Natural killer cell (primary cell): ENCODE results near the gene ADPRS. TPM values are rescaled to one million over a fixed set of nuclear protein-coding genes. Genes with fewer than 3 reads are reported as not detected.

Experiments used
- ATAC-seq, 3 donors: fragments of 150-1000 bp in 2 of 3; fragments of 200-7000 bp in 1 of 3; cut with Tn5 transposase; 1 replicate in 1 of 3; 2 replicates in 2 of 3; pipeline ENCODE4 v1.10.0; 2021; ENCODE audit warnings: mild to moderate bottlenecking in 2 of 3, moderate library complexity in 2 of 3
- DNase-seq, 2 donors: peaks; one replicate each; pipeline versions ENCODE4 v3.0.0 to v3.0.0-alpha.2; 2013 to 2021; ENCODE audit warnings: mixed read lengths in 1 of 2
- H3K27ac ChIP-seq: one replicate; pipeline ENCODE4 v1.5.1; 2013; ENCODE audit warnings: mild to moderate bottlenecking, low read length
- H3K27me3 ChIP-seq: one replicate; pipeline ENCODE4 v1.6.1; 2013; ENCODE audit warnings: low read length; ENCODE audit not compliant: control insufficient read depth, insufficient read depth
- H3K36me3 ChIP-seq: one replicate; pipeline ENCODE4 v1.6.1; 2013; ENCODE audit warnings: low read length; ENCODE audit not compliant: control insufficient read depth, insufficient read depth
- H3K4me1 ChIP-seq: one replicate; pipeline ENCODE4 v1.6.1; 2013; ENCODE audit warnings: low read length; ENCODE audit not compliant: control insufficient read depth, insufficient read depth
- H3K4me3 ChIP-seq: one replicate; pipeline ENCODE4 v1.5.1; 2013; ENCODE audit warnings: low read length
- H3K9me3 ChIP-seq: one replicate; pipeline ENCODE4 v1.6.1; 2013; ENCODE audit warnings: low read length; ENCODE audit not compliant: control insufficient read depth, insufficient read depth
- H3K27ac Mint-ChIP-seq, 2 donors: one replicate each; pipeline ENCODE4 v1.8.0; 2022; ENCODE audit warnings: mild to moderate bottlenecking in 2 of 2, mixed read lengths in 2 of 2, moderate library complexity in 1 of 2
- H3K27me3 Mint-ChIP-seq, 2 donors: one replicate each; pipeline ENCODE4 v1.8.0; 2022; ENCODE audit warnings: low read depth in 2 of 2, mixed read lengths in 2 of 2
- H3K36me3 Mint-ChIP-seq: one replicate; pipeline ENCODE4 v1.8.0; 2022; ENCODE audit warnings: mixed read lengths
- H3K4me1 Mint-ChIP-seq, 2 donors: one replicate each; pipeline ENCODE4 v1.8.0; 2022; ENCODE audit warnings: mixed read lengths in 2 of 2
- H3K4me3 Mint-ChIP-seq: one replicate; pipeline ENCODE4 v1.8.0; 2022; ENCODE audit warnings: mild to moderate bottlenecking, moderate library complexity, mixed read lengths
- H3K9me3 Mint-ChIP-seq, 2 donors: one replicate each; pipeline ENCODE4 v1.8.0; 2022; ENCODE audit warnings: mixed read lengths in 2 of 2
- WGBS: methylation state at CpG from one replicate; pipeline ENCODE4 v1.1.7; 2013; ENCODE audit warnings: missing lambda C conversion rate; ENCODE audit not compliant: insufficient coverage; 5-methylcytosine and 5-hydroxymethylcytosine counted together
- intact Hi-C: fragments of 100-400 bp; cut with micrococcal nuclease; formaldehyde crosslinking; loops from one replicate; pipeline ENCODE4 v1.14.2; 2022
- total RNA-seq, 4 donors: library from RNA; stranded (reverse); fragments of 120-200 nt in 1 of 4; gene quantifications; one replicate each; pipeline versions ENCODE4 v1.2.3 to v1.2.4, GENCODE V29; 2013 to 2022
- TF ChIP-seq, protein P1 (sequence below): fragments of 200-600 bp; IDR thresholded peaks from one replicate; pipeline ENCODE4 v1.8.0; 2022; ENCODE audit warnings: antibody characterized with exemption

The ADPRS gene, protein sequence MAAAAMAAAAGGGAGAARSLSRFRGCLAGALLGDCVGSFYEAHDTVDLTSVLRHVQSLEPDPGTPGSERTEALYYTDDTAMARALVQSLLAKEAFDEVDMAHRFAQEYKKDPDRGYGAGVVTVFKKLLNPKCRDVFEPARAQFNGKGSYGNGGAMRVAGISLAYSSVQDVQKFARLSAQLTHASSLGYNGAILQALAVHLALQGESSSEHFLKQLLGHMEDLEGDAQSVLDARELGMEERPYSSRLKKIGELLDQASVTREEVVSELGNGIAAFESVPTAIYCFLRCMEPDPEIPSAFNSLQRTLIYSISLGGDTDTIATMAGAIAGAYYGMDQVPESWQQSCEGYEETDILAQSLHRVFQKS
- 10 to 100 TPM in 2 of 3 donors, 1 to 10 TPM in 1; 9.6 to 15.9 (median 12.4) TPM for total RNA-seq
- total RNA-seq (2013), result 18.6 TPM

DNA sequence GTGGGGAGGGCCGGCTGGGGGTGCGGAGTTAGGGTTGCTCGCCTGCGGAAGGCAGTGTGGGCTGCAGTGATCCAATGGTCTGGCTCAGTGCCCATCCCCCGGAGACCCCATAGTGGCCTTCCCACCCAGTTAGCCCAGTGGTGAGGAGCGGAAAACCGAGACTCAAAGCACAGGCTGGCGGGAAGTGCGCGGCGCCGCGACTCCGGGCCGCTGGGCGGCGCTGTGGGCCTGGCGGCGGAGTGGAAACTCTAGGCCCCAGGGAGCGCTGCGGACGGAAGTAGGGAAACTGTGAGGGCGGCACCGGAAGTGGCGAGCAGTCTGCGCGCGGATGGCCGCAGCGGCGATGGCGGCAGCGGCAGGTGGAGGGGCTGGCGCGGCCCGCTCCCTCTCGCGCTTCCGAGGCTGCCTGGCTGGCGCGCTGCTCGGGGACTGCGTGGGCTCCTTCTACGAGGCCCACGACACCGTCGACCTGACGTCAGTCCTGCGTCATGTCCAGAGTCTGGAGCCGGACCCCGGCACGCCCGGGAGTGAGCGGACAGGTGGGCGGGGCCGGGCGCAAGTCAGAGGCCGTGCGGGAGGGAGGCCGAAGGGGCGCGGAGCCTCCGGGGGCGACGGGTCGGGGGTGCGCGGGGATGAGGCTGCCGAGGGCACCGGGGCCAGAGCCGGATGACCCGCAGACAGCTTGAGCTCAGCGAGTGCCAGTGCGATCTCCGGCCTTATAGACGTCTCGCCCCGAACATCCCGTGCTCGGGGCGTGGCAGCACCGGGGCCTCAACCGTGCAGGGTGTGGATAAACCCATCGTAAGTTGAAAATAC, at the start of gene ADPRS:
Gene ADPRS, plus strand, starts transcription at position 316 of the 816 bp plus-strand sequence. Its CDS starts 13 bp downstream, at position 329.
- H3K4me3 Mint-ChIP-seq, result peak within 1 kb of the TSS; percentile 91
- TF ChIP-seq, protein P1, sequence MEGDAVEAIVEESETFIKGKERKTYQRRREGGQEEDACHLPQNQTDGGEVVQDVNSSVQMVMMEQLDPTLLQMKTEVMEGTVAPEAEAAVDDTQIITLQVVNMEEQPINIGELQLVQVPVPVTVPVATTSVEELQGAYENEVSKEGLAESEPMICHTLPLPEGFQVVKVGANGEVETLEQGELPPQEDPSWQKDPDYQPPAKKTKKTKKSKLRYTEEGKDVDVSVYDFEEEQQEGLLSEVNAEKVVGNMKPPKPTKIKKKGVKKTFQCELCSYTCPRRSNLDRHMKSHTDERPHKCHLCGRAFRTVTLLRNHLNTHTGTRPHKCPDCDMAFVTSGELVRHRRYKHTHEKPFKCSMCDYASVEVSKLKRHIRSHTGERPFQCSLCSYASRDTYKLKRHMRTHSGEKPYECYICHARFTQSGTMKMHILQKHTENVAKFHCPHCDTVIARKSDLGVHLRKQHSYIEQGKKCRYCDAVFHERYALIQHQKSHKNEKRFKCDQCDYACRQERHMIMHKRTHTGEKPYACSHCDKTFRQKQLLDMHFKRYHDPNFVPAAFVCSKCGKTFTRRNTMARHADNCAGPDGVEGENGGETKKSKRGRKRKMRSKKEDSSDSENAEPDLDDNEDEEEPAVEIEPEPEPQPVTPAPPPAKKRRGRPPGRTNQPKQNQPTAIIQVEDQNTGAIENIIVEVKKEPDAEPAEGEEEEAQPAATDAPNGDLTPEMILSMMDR, result peak; percentile 98
- Histone ChIP-seq H3K4me1 (peaks cover 33% of the 10 kb centered on the region), H3K36me3 (peaks cover 28% of the 10 kb centered on the region), H3K9me3 (no peaks in the 10 kb centered on the region), H3K27ac (peak within 1 kb of the TSS; percentile 82), H3K4me3 (peak within 1 kb of the TSS; percentile 79), H3K27me3 (peaks cover 6% of the 10 kb centered on the region)
- intact Hi-C loops, result loop anchor here (2.0 kb wide), 1 partner anchor 60 kb away; the partner anchor contains the start of gene TRAPPC3
- under 1% methylated on average over 84 of the region's 84 CpGs for WGBS
- peak; percentile 91 to 98 (median 93) for ATAC-seq
- peaks cover 17 to 19% of the 10 kb centered on the region in 2 donors for H3K4me1 Mint-ChIP-seq
- H3K9me3 Mint-ChIP-seq, result no peaks in the 10 kb centered on the region
- H3K27ac Mint-ChIP-seq, result peak within 1 kb of the TSS; percentile 82 to 94
- peak; percentile 87 to 96 for DNase-seq
- H3K27me3 Mint-ChIP-seq, result peaks cover 0 to 3% of the 10 kb centered on the region in 2 donors
- no peaks in the 10 kb centered on the region for H3K36me3 Mint-ChIP-seq

DNA sequence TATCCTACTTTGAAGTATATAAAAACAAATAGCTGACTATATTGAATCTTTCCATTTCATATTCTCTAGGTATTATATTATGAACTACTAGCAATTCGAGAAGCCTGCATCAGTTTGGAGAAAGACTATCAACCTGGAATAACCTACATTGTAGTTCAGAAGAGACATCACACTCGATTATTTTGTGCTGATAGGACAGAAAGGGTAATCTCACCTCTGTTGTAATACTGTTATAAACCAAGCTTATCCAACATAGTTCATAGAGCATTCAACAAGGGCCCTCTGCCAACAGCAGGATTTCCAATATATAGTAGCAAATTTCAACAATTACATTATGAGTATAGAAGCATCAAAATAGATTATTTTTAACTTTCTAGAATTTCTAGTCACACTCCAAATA, 48.5 kb upstream of the ADPRS start:
- Mint-ChIP-seq H3K27ac (no peak overlapping the region), H3K4me1 (no peaks in the 10 kb centered on the region), H3K27me3 (no peaks in the 10 kb centered on the region), H3K36me3 (peaks cover 5% of the 10 kb centered on the region), H3K4me3 (no peak overlapping the region), H3K9me3 (no peaks in the 10 kb centered on the region)
- Histone ChIP-seq H3K27ac (no peak overlapping the region), H3K4me3 (no peak overlapping the region), H3K27me3 (no peaks in the 10 kb centered on the region), H3K9me3 (no peaks in the 10 kb centered on the region), H3K36me3 (peaks cover 50% of the 10 kb centered on the region), H3K4me1 (no peaks in the 10 kb centered on the region)
- WGBS, result 100% methylated on average over 2 of the region's 2 CpGs
- TF ChIP-seq, protein P1, result no peak
- DNase-seq (no peak), ATAC-seq (no peak)
- intact Hi-C loops, result no loop called here

DNA sequence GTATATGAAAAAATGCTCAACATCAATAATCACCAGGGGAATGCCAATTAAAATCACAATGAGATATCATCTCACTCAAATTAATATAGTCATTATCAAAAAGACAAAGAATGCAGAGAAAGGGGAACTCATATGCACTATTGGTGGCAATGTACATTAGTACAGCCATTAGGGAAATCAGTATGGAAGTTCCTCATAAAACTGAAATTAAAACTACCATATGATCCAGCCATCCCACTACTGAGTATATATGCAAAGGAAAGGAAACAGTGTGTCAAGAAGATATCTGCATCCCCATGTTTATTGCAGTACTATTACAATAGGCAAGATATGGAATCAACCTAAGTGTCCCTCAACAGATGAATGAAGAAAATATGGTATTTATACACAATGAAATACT, 36.9 kb upstream of the ADPRS start:
- H3K4me3 Mint-ChIP-seq, result no peak overlapping the region
- no peaks in the 10 kb centered on the region for H3K27me3 ChIP-seq
- TF ChIP-seq, protein P1, result no peak
- H3K4me1 ChIP-seq, result no peaks in the 10 kb centered on the region
- no peaks in the 10 kb centered on the region for H3K9me3 ChIP-seq
- H3K9me3 Mint-ChIP-seq, result peaks cover 0 to 3% of the 10 kb centered on the region in 2 donors
- H3K36me3 Mint-ChIP-seq, result peaks cover 10% of the 10 kb centered on the region
- ATAC-seq (no peak), DNase-seq (no peak)
- no peak overlapping the region for H3K27ac ChIP-seq
- no peak overlapping the region for H3K4me3 ChIP-seq
- peaks cover 14% of the 10 kb centered on the region for H3K36me3 ChIP-seq
- no peaks in the 10 kb centered on the region for H3K4me1 Mint-ChIP-seq
- H3K27ac Mint-ChIP-seq, result no peak overlapping the region
- intact Hi-C loops, result no loop called here
- no peaks in the 10 kb centered on the region for H3K27me3 Mint-ChIP-seq
